GM21360 (cell line): ENCODE results near the gene MGLL.
"Not testable (repeated sequence)": the region's sequence is repeated elsewhere in the genome, so short reads cannot be mapped to it uniquely, and the experiment has no call there.

ENCODE experiments used
- ATAC-seq: cut with Tn5 transposase; IDR thresholded peaks from one replicate; pipeline ENCODE4 v1.9.1; 2021; ENCODE audit warnings: mild to moderate bottlenecking, moderate library complexity; ENCODE audit not compliant: unreplicated experiment

The MGLL gene

DNA sequence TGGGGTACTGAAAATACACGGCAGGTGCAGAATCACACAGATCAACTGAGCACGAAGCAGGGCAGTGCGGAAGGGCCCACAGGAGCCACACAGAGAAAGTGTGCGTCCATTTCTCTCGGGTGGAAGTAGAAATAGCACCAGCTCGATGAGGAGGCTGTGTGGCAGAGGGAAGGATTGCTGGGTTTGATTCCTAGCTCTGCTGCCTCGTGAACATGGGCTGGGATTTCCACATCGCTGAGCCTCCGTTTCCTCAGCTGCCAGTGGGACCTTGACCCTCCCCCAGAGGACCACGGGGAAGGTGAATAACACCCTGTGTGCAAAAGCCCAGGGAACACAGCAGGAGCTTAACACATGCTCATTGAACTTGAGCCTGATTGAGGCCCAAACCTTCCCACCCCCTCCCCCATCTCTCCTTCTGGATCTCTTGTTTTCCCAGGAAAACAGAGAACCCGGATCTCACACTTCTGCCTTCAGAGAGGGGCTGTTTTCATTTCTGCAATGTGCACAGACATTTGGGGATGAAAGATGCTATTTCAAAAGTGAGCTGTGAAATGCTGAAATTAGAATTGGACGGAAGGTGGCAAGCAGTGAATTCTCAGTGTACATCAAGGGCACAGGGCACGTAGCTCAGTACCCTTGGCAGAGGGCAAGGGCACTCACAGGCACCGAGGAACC lies 111.2 kb downstream of the MGLL start:
- no peak for ATAC-seq

GRCh38 chr3:127710155-127710941 lies 112.0 kb downstream of the MGLL start:
- no peak for ATAC-seq

DNA sequence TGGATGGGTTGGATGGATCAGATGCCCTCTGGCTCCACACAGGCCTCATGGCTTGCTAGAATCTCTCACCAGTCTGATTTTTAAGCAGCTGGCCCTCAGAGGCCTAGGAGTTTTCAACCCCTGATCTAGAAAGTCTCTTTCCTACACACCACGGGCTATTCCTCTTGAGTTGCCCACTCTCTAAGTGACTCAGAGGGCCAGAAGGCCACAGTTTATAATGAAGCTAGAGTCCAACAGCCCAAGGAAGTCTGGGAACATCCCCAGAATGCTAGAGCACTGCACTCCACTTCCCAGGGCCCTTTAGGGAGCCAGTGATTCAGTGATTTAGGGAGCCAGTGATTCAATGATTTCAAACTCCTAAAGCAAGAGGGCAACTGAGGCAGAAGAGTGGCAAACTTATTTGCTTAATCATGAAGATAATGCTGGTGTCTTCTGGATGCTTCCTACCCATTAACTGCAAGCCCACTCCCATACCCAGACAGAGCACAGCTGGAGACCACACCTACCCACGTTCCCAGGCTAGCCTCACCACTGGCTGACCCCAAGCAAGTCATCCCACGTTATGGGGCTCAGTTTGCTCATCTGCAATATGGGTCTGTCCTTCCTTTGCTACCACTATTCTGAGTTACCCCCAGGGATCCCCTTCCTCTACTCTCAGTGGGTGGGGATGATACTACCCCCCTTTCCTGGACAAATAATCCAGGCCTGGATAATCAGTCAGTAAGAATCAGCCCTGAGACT lies 112.8 kb downstream of the MGLL start:
- ATAC-seq, result no peak

DNA sequence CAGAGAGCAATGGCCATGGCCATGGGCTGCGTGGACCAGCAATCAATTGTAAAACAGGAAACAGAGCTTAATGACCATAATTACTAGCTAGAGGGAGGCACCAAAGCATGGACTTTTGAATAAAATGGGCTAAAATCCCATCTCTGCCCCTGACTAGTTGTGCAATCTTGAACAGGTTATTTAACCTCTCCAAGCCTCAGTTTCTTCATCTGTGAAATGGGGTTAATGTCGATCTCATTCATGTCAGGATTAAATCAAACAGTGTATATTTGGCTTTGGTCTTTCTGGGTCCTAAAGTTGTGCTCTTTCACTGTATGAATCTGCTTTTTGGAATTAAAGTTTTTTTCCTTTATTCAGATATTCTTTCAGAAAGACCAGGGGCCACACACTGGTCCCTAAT lies 113.5 kb downstream of the MGLL start:
- no peak for ATAC-seq

DNA sequence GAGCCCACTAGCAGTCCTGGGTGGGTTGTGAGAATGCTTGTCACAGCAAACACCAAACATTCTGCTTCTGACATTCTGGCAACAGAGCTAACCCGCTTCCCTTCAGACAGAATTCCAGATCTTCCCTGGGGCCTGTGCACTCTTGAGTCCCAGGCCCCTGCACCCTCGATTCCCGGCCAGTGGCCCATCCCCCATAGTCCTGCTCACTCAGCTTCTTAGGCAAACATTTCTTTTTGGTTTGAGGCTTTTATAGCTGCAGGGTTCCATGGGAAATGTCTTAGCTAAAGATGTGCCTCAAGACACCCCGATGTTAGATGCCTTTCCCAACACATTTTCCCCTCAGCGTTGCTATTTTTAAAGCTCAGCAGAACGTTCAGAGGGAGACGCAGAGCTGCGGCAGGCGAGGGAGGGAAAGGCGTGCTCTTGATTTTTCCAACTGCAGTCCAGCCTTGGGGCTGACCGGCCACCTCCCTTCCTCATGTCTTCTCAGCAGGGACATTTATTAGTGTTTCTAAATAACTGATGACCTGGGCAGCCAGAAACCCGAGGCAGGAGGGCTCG lies 114.4 kb downstream of the MGLL start:
- ATAC-seq, result no peak

DNA sequence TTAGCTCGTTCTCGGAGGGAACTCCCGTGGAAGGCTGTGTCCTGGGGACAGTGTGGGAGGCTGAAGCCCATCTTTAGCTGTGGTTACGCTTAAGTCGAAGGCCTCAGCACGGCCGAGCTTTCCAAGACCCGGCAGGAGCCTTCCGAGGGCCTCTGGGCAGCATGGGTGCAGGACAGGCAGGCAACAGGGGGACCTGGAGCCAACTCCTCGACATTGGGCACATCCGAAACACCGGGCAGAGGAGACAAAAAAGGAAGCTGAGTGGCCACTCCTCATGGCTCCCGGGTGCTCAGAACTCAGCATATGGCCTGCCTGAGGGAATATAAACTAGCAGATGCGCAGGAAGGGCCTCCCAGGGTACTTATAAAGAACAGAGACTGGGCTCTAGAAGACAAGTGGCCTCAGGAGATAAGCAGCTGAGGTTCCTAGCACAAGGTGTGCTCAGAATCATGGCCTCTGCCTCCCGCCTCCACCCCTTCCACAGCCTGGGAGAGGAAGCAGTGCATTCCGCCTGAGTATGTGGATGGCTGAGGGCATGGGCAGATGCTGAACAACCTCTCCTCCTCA lies 115.4 kb downstream of the MGLL start:
- ATAC-seq, result no peak

GRCh38 chr3:127706312-127706711 lies 116.0 kb downstream of the MGLL start:
- ATAC-seq, result no peak

DNA sequence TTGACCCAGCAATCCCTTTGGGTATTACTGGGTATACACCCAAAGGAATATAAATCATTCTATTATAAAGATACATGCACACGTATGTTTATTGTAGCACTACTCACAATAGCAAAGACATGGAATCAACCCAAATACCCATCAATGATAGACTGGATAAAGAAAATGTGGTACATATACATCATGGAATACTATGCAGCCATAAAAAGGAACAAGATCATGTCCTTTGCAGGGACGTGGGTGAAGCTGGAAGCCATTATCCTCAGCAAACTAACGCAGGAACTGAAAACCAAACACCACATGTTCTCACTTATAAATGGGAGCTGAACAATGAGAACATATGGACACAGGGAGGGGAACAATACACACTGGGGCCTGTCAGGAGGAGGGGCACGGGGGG lies 117.5 kb downstream of the MGLL start:
- ATAC-seq, result not testable (repeated sequence)

DNA sequence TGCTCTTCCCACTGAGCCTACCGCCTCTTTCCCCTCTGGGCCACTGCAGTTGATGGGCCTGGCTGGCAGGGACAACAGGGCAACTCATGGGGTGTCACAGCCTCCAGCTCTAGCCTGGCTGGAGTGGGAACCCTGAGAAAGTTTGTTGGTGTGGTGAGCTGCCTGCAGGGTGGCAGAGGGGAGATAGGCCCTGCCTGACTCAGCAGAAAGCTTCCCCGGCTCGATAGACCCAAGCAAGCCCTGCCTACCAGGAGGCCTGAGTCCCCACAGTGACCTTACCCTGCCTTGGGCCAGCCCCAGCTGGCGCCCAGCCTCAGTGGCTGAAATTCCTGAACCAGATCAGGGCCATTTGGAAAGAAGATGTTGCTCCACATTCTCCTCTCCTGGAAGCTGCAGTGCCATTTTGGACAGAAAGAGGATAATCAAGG lies 120.2 kb downstream of the MGLL start:
- ATAC-seq, result no peak

GRCh38 chr3:127701280-127701911 lies 120.9 kb downstream of the MGLL start:
- ATAC-seq, result no peak

DNA sequence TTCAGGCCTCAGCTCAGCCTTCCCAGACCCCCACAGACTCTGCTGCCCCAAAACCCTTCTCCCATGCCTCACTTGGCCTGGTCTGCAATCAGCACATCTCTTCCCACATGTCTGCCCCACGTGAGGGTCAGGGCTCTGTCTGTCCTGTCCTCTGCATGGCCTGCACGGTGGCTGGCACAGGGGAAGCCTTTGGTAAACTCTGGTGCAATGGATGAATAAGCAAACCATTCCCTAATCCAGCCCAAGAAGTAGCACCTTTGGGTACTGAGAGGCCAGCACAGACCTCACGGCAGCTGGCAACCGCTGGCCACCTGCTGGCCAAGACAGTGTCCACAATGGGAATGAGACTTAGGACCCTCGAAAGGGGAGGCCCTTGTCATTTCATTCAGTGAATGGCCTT lies 121.9 kb downstream of the MGLL start:
- no peak for ATAC-seq

- no peak for ATAC-seq
Observed at GRCh38 chr3:127699416-127700300, 122.7 kb downstream of the MGLL start.

DNA sequence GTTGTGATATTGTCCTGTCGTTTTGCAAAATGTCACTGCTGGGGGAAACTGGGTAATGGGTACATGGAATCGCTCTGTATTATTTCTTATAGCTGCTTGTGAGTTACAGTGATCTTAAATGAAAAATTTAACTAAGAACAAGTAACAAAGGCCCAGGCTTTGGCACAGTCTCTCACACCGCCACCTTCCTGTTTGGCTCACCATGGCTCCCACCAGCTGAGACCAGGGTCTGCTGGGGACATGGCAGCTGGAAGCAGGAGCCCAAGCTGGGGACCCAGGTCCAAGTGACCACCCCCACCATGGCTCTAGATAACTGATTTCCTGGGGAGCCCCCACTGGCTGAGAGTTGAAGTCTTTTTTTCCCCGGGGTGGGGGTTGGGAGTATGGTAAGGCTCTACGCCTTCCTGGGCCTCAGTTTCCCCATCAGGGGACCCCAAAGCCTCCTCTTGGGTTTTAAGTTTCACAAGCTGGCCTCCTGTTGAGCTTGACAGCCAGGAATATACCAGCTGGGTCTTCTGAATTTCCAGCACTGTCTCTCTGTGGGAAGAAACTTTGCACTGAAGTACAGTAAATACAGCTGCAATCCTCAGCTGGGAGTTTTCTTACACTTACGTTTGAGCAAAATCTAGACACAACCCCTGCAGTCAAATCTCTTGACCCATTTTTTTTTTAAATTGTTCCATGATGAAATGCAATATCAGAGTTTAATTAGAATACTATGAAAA lies 123.5 kb downstream of the MGLL start:
- ATAC-seq, result no peak

- ATAC-seq, result no peak
Observed at GRCh38 chr3:127698286-127698685, 124.0 kb downstream of the MGLL start.

GRCh38 chr3:127697551-127698240 lies 124.6 kb downstream of the MGLL start:
- ATAC-seq, result peak; percentile 56

- no peak for ATAC-seq
Observed at GRCh38 chr3:127694467-127695215, 127.7 kb downstream of the MGLL start.

- ATAC-seq, result no peak
Observed at GRCh38 chr3:127693336-127693843, 128.9 kb downstream of the MGLL start.
